HG03520 (cell line): ENCODE measurements around the gene PDE4C.

Experiments
- ATAC-seq: cut with Tn5 transposase; IDR thresholded peaks from one replicate; pipeline ENCODE4 v1.9.1; 2021; ENCODE audit warnings: mild to moderate bottlenecking, moderate library complexity; ENCODE audit not compliant: unreplicated experiment

The PDE4C gene

GRCh38 chr19:18225702-18226468 is at the start of gene PDE4C:
Gene PDE4C (minus strand): TSS chr19:18226438. CDS start chr19:18226415, 23 bp downstream.
- ATAC-seq, result no peak

- no peak for ATAC-seq
Measured at GRCh38 chr19:18274781-18275356, 48.6 kb upstream of the PDE4C start.

- ATAC-seq, result no peak
Measured at GRCh38 chr19:18274219-18274780, 48.1 kb upstream of the PDE4C start, which contains the start of gene IQCN. Gene IQCN (minus strand): TSS chr19:18274452. CDS start chr19:18269478, 4,974 bp downstream.

- ATAC-seq, result no peak
Measured at GRCh38 chr19:18273561-18274218, 47.5 kb upstream of the PDE4C start.

- ATAC-seq, result no peak
Measured at GRCh38 chr19:18271433-18271841, 45.2 kb upstream of the PDE4C start.

GRCh38 chr19:18270326-18270725 is 44.1 kb upstream of the PDE4C start:
- ATAC-seq, result no peak

- no peak for ATAC-seq
Measured at GRCh38 chr19:18269070-18269723, 43.0 kb upstream of the PDE4C start.

- ATAC-seq, result no peak
Measured at GRCh38 chr19:18266771-18267686, 40.8 kb upstream of the PDE4C start.

- no peak for ATAC-seq
Measured at GRCh38 chr19:18265582-18265981, 39.3 kb upstream of the PDE4C start.

GRCh38 chr19:18264971-18265540 is 38.8 kb upstream of the PDE4C start:
- no peak for ATAC-seq

- ATAC-seq, result no peak
Measured at GRCh38 chr19:18264137-18264854, 38.1 kb upstream of the PDE4C start.

- no peak for ATAC-seq
Measured at GRCh38 chr19:18263324-18264136, 37.3 kb upstream of the PDE4C start.

- ATAC-seq, result no peak
Measured at GRCh38 chr19:18262917-18263316, 36.7 kb upstream of the PDE4C start.

- ATAC-seq, result no peak
Measured at GRCh38 chr19:18262144-18262543, 35.9 kb upstream of the PDE4C start.

GRCh38 chr19:18261474-18261873 is 35.2 kb upstream of the PDE4C start:
- ATAC-seq, result no peak

GRCh38 chr19:18259893-18260292 is 33.7 kb upstream of the PDE4C start:
- ATAC-seq, result no peak

GRCh38 chr19:18257503-18258470 is 31.5 kb upstream of the PDE4C start:
- no peak for ATAC-seq
